Brain microvascular endothelial cell (primary cell): ENCODE results near the gene PBX1.

ENCODE experiments used
- DNase-seq: peaks from one replicate; pipeline ENCODE4 v3.0.0-alpha.2; 2020
- H3K27ac ChIP-seq: fragments of 250-450 bp; sonication (Bioruptor Pico); 2 replicates; pipeline ENCODE4 v1.5.1; 2020; ENCODE audit warnings: mild to moderate bottlenecking, moderate library complexity
- H3K27me3 ChIP-seq: fragments of 250-450 bp; sonication (Bioruptor Pico); replicated peaks from 2 replicates; pipeline ENCODE4 v1.5.1; 2020; ENCODE audit warnings: mild to moderate bottlenecking
- H3K36me3 ChIP-seq: fragments of 250-450 bp; sonication (Bioruptor Pico); replicated peaks from 2 replicates; pipeline ENCODE4 v1.5.1; 2020; ENCODE audit warnings: mild to moderate bottlenecking
- H3K4me3 ChIP-seq: 2 replicates; pipeline ENCODE4 v1.5.1; 2011; ENCODE audit warnings: low read depth, mild to moderate bottlenecking, control low read depth, low read length, moderate library complexity
- in situ Hi-C: cut with HindIII; loops from 2 replicates; pipeline ENCODE4 v1.10.0; 2017; ENCODE audit warnings: low sequenced_read_pairs, low pct_ligation_motif_present
- TF ChIP-seq, protein P1 (sequence below): IDR thresholded peaks from 2 replicates; pipeline ENCODE4 v1.5.1; 2011; ENCODE audit warnings: low read depth, mild to moderate bottlenecking, moderate library complexity, low read length, control low read depth, inconsistent platforms; ENCODE audit errors: missing control alignments

The PBX1 gene

DNA sequence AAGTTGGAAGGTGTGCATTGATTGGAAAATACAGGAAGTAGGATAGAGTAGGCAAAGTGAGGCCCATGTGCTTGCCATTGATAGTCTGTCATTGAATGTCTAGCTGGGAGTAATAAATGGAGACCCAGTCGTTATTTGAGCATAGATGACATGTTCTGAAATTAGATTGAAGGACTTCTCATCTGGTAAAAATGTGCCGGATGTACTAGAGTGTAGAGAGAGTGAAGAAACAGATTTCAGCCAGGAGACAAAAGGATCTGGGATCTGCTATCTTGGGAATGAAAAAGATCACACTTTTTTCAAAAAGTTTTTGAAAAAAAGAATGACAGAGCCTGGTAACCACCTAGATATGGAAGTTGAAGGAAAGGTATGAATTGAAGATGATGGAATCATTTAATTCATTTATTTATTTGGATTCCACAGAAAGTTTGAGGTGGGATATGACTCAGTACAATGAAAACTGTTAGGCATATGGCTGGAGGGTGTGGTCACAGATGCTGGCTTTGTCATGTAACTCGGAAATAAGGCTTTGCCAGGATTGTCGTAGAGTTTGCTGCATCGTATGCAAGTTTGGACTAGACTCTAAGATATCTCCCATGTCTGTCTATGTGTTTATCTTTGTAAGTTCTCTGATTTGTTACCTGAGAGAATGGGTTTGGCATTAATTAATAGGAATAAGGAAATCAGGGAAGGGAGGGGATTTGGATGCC, 137.1 kb downstream of the PBX1 start:
- in situ Hi-C loops: no loop called here

DNA sequence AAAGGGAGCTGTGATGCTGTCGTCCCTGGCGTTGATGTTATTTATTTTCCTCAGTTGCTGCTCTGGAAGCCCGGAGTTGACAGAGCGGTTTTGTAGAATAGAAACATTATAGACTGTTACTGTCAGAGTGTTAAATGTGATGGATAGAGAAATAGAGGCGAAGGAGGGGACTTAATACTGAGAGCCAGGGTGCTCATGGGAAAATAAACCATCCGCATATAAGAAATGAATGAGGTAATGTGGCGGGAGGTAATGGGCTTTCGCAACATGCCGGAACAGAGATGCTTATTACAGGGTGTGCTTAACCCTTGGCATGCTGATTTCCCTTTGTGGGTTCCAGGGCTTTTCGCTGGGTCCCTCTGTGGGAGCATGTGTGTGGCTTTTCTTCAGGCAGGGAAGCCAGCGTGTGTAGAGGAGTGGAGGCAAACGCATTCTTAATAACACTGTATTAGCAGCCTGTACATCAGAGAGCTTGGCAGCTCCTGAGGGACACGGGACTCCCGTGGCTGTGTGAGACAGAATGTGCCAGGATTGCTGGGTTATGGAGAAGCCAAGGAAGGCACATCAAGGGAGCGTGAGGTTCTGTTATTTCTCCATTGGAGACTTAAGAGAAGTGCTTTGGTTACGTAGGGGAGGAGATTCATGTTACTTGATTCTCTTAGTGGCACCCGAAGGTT, 141.0 kb downstream of the PBX1 start:
- DNase-seq: no peak
- TF ChIP-seq, protein P1, sequence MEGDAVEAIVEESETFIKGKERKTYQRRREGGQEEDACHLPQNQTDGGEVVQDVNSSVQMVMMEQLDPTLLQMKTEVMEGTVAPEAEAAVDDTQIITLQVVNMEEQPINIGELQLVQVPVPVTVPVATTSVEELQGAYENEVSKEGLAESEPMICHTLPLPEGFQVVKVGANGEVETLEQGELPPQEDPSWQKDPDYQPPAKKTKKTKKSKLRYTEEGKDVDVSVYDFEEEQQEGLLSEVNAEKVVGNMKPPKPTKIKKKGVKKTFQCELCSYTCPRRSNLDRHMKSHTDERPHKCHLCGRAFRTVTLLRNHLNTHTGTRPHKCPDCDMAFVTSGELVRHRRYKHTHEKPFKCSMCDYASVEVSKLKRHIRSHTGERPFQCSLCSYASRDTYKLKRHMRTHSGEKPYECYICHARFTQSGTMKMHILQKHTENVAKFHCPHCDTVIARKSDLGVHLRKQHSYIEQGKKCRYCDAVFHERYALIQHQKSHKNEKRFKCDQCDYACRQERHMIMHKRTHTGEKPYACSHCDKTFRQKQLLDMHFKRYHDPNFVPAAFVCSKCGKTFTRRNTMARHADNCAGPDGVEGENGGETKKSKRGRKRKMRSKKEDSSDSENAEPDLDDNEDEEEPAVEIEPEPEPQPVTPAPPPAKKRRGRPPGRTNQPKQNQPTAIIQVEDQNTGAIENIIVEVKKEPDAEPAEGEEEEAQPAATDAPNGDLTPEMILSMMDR: no peak
- H3K27me3 ChIP-seq: no peaks in the 10 kb centered on the region
- H3K36me3 ChIP-seq: no peaks in the 10 kb centered on the region
- no peak overlapping the region for H3K27ac ChIP-seq
- in situ Hi-C loops: no loop called here
- no peak overlapping the region for H3K4me3 ChIP-seq

More for the DNA sequence above, 137.1 kb downstream of the PBX1 start:
- Histone ChIP-seq H3K4me3 (no peak overlapping the region), H3K27me3 (no peaks in the 10 kb centered on the region), H3K27ac (no peak overlapping the region), H3K36me3 (no peaks in the 10 kb centered on the region)
- TF ChIP-seq, protein P1: no peak
- DNase-seq: no peak

DNA sequence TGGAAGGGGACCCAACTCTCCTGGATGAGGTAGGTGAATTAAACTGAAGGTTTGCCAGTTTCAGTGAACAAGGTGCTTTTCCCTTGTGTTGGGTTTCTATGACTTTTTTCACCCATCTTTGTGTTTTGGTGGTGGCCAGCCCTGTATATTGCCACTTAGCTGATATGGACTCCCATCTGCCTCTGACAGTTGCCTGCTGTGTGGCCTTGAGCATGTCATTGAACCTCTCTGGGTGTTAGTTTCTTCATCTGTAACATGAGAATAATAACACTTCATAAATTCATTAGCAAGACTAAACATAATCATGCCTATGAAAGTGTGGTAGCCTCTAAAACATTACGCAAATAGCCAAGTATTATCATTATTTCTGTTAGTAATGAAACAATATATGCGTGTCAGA, 141.7 kb downstream of the PBX1 start:
- Histone ChIP-seq H3K27me3 (no peaks in the 10 kb centered on the region), H3K4me3 (no peak overlapping the region), H3K27ac (no peak overlapping the region), H3K36me3 (no peaks in the 10 kb centered on the region)
- DNase-seq: no peak
- in situ Hi-C loops: no loop called here
- TF ChIP-seq, protein P1: no peak

DNA sequence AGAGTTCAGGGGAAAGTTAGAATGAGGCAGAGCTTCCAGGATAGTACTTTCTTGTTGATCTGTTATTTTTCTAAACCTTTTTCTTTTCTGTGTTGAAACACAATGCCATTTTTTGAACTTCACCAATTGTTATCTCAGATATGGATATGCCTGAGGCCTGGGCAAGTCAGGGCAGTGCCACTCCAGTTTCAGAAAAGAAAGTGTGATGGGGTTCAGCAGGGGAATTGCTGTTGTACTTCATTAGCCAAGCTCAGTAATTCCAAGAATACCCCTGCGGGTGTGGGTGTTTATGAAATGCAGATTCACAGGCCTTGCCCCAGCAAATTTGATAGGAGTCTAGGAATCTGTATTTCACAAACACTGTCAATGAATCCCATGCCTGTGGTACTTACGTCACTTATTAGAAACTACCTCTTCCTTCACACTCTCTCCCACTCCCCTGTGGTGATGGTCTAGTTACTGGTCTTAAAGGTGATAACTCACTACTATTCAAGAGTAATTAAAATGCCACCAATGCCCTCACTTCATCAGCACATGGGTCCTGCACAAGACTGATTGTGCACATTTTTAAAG, 142.3 kb downstream of the PBX1 start:
- DNase-seq: no peak
- TF ChIP-seq, protein P1: no peak
- Histone ChIP-seq H3K27me3 (no peaks in the 10 kb centered on the region), H3K4me3 (no peak overlapping the region), H3K36me3 (no peaks in the 10 kb centered on the region), H3K27ac (no peak overlapping the region)
- in situ Hi-C loops: no loop called here

DNA sequence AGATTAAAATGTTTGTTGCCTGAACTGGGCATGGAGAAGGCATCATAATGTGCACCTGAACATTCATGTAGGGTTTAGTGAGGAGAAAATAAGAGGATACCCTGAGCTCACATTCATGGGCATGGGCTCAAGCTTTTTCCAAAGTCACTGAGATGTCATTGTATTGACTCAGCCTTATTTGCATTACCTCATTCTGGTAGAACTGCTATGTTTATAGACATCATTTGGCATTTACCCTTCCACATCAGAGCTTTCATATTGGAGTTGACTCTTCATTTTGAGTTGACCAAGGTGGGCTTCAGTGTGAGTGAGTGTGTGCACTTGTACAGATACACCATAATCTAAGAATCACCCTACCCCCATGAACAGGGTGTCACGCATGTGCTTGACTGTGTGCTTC, 143.2 kb downstream of the PBX1 start:
- in situ Hi-C loops: no loop called here

More for the DNA sequence above, 143.2 kb downstream of the PBX1 start:
- Histone ChIP-seq H3K4me3 (no peak overlapping the region), H3K27me3 (no peaks in the 10 kb centered on the region), H3K36me3 (no peaks in the 10 kb centered on the region), H3K27ac (no peak overlapping the region)
- TF ChIP-seq, protein P1: no peak
- no peak for DNase-seq
